ENCODE results near the gene KCNK15.

KCNK15 gene

GRCh38 chr20:44700306-44700705, 45.4 kb upstream of the KCNK15 start:
- Histone ChIP-seq H3K4me1 (ENCODE audit: insufficient read depth, low read length, severe bottlenecking) (peaks cover 37% of the 10 kb centered on the region), H3K79me2 (ENCODE audit: insufficient read depth, low read length) (no peaks in the 10 kb centered on the region), H3K27ac (ENCODE audit: low read depth, low read length, poor library complexity, severe bottlenecking) (no peak overlapping the region), H3F3A (ENCODE audit: insufficient read depth, low read length) (no peaks in the 10 kb centered on the region), H2AFZ (ENCODE audit: low read length) (no peak overlapping the region), H4K20me1 (ENCODE audit: insufficient read depth, low read length) (no peaks in the 10 kb centered on the region), H3K9me2 (ENCODE audit: low read depth, low read length) (no peaks in the 10 kb centered on the region), H3K9ac (ENCODE audit: low read length) (no peak overlapping the region), H3K27me3 (ENCODE audit: insufficient read depth, low read length) (no peaks in the 10 kb centered on the region), H3K4me2 (ENCODE audit: low read length) (no peak overlapping the region), H3K4me3 (ENCODE audit: low read depth, low read length, poor library complexity, severe bottlenecking) (no peak overlapping the region), H3K36me3 (ENCODE audit: insufficient read depth, low read length) (no peaks in the 10 kb centered on the region), H3K9me3 (ENCODE audit: low read length) (peaks cover 3% of the 10 kb centered on the region; the same call in 1 of the 2 replicates)
- TF ChIP-seq CTCF (IDR thresholded peaks at IDR 0.05; ENCODE audit: low read length) (no peak), EZH2 (IDR thresholded peaks at IDR 0.05; ENCODE audit: borderline replicate concordance, low read length) (no peak)

GRCh38 chr20:44701118-44701857, 44.4 kb upstream of the KCNK15 start:
- TF ChIP-seq EZH2 (IDR thresholded peaks at IDR 0.05; ENCODE audit: borderline replicate concordance, low read length): no peak
- Histone ChIP-seq H3K36me3 (ENCODE audit: insufficient read depth, low read length) (no peaks in the 10 kb centered on the region), H3K27me3 (ENCODE audit: insufficient read depth, low read length) (no peaks in the 10 kb centered on the region), H3K4me2 (ENCODE audit: low read length) (no peak overlapping the region), H3K4me1 (ENCODE audit: insufficient read depth, low read length, severe bottlenecking) (peaks cover 37% of the 10 kb centered on the region), H3K4me3 (ENCODE audit: low read depth, low read length, poor library complexity, severe bottlenecking) (no peak overlapping the region), H3K9me2 (ENCODE audit: low read depth, low read length) (no peaks in the 10 kb centered on the region), H4K20me1 (ENCODE audit: insufficient read depth, low read length) (no peaks in the 10 kb centered on the region), H3K27ac (ENCODE audit: low read depth, low read length, poor library complexity, severe bottlenecking) (no peak overlapping the region), H2AFZ (ENCODE audit: low read length) (no peak overlapping the region), H3K9me3 (ENCODE audit: low read length) (peaks cover 3% of the 10 kb centered on the region; the same call in 1 of the 2 replicates), H3K79me2 (ENCODE audit: insufficient read depth, low read length) (no peaks in the 10 kb centered on the region), H3F3A (ENCODE audit: insufficient read depth, low read length) (no peaks in the 10 kb centered on the region), H3K9ac (ENCODE audit: low read length) (no peak overlapping the region)

GRCh38 chr20:44701858-44702256, 43.8 kb upstream of the KCNK15 start:
- no peak overlapping the region for H3K9ac ChIP-seq (ENCODE audit: low read length)
- no peak overlapping the region for H2AFZ ChIP-seq (ENCODE audit: low read length)
- TF ChIP-seq EZH2 (IDR thresholded peaks at IDR 0.05; ENCODE audit: borderline replicate concordance, low read length): no peak
- no peak for TF ChIP-seq CTCF (IDR thresholded peaks at IDR 0.05; ENCODE audit: low read length)
- no peak overlapping the region for H3K27ac ChIP-seq (ENCODE audit: low read depth, low read length, poor library complexity, severe bottlenecking)
- no peak overlapping the region for H3K4me2 ChIP-seq (ENCODE audit: low read length)
- H3K27me3 ChIP-seq (ENCODE audit: insufficient read depth, low read length): no peaks in the 10 kb centered on the region
- H3K4me3 ChIP-seq (ENCODE audit: low read depth, low read length, poor library complexity, severe bottlenecking): no peak overlapping the region
- H3K36me3 ChIP-seq (ENCODE audit: insufficient read depth, low read length): no peaks in the 10 kb centered on the region
- no peaks in the 10 kb centered on the region for H3F3A ChIP-seq (ENCODE audit: insufficient read depth, low read length)
- no peaks in the 10 kb centered on the region for H3K79me2 ChIP-seq (ENCODE audit: insufficient read depth, low read length)
- H3K9me3 ChIP-seq (ENCODE audit: low read length): peaks cover 3% of the 10 kb centered on the region; the same call in 1 of the 2 replicates
- H4K20me1 ChIP-seq (ENCODE audit: insufficient read depth, low read length): no peaks in the 10 kb centered on the region
- H3K9me2 ChIP-seq (ENCODE audit: low read depth, low read length): no peaks in the 10 kb centered on the region
- peaks cover 37% of the 10 kb centered on the region for H3K4me1 ChIP-seq (ENCODE audit: insufficient read depth, low read length, severe bottlenecking)

- no peak overlapping the region for H2AFZ ChIP-seq (ENCODE audit: low read length)
- no peaks in the 10 kb centered on the region for H3K9me2 ChIP-seq (ENCODE audit: low read depth, low read length)
- H3K27me3 ChIP-seq (ENCODE audit: insufficient read depth, low read length): no peaks in the 10 kb centered on the region
- peaks cover 37% of the 10 kb centered on the region for H3K4me1 ChIP-seq (ENCODE audit: insufficient read depth, low read length, severe bottlenecking)
- peak overlapping the region; percentile 38; the same call in 1 of the 2 replicates for H3K4me2 ChIP-seq (ENCODE audit: low read length)
- H3F3A ChIP-seq (ENCODE audit: insufficient read depth, low read length): no peaks in the 10 kb centered on the region
- TF ChIP-seq EZH2 (IDR thresholded peaks at IDR 0.05; ENCODE audit: borderline replicate concordance, low read length): no peak
- no peak overlapping the region for H3K4me3 ChIP-seq (ENCODE audit: low read depth, low read length, poor library complexity, severe bottlenecking)
- H3K36me3 ChIP-seq (ENCODE audit: insufficient read depth, low read length): no peaks in the 10 kb centered on the region
- H4K20me1 ChIP-seq (ENCODE audit: insufficient read depth, low read length): no peaks in the 10 kb centered on the region
- no peaks in the 10 kb centered on the region for H3K79me2 ChIP-seq (ENCODE audit: insufficient read depth, low read length)
- no peak overlapping the region for H3K9ac ChIP-seq (ENCODE audit: low read length)
- no peak overlapping the region for H3K27ac ChIP-seq (ENCODE audit: low read depth, low read length, poor library complexity, severe bottlenecking)
- H3K9me3 ChIP-seq (ENCODE audit: low read length): peaks cover 3% of the 10 kb centered on the region; the same call in 1 of the 2 replicates
Observed at GRCh38 chr20:44702776-44703175, 42.9 kb upstream of the KCNK15 start.

Measured in OCI-LY1 (cell line).